ENCODE measurements around the gene YY1.

The YY1 gene

GRCh38 chr14:100317912-100318808, 79.2 kb downstream of the YY1 start:
- no peak for DNase-seq

GRCh38 chr14:100320157-100320856, 81.4 kb downstream of the YY1 start:
- DNase-seq, result no peak

GRCh38 chr14:100321473-100322137, 82.7 kb downstream of the YY1 start:
- DNase-seq, result peak; percentile 82

- DNase-seq, result no peak
These were observed 83.4 kb downstream of the YY1 start for GRCh38 chr14:100322138-100322957.

- peak; percentile 9 for DNase-seq
These were observed 84.4 kb downstream of the YY1 start, which contains the start of gene SLC25A47 for GRCh38 chr14:100323121-100323941. TSS of gene SLC25A47 (plus strand) at chr14:100323339. CDS start at chr14:100323415, 76 bp downstream.

- no peak for DNase-seq
These were observed 85.0 kb downstream of the YY1 start for GRCh38 chr14:100323942-100324307.

GRCh38 chr14:100325231-100325632, 86.3 kb downstream of the YY1 start:
- no peak for DNase-seq

- DNase-seq, result no peak
These were observed 87.0 kb downstream of the YY1 start for GRCh38 chr14:100325958-100326357.

GRCh38 chr14:100327128-100327527, 88.2 kb downstream of the YY1 start:
- no peak for DNase-seq

GRCh38 chr14:100328495-100329163, 89.7 kb downstream of the YY1 start:
- no peak for DNase-seq

GRCh38 chr14:100329233-100330006, 90.5 kb downstream of the YY1 start:
- DNase-seq, result no peak

- DNase-seq, result no peak
These were observed 91.0 kb downstream of the YY1 start for GRCh38 chr14:100330007-100330344.

GRCh38 chr14:100330388-100330931, 91.5 kb downstream of the YY1 start:
- DNase-seq, result no peak

GRCh38 chr14:100332071-100332639, 93.2 kb downstream of the YY1 start:
- DNase-seq, result no peak
